ENCODE results near the gene CDKN2AIPNL.

DNA sequence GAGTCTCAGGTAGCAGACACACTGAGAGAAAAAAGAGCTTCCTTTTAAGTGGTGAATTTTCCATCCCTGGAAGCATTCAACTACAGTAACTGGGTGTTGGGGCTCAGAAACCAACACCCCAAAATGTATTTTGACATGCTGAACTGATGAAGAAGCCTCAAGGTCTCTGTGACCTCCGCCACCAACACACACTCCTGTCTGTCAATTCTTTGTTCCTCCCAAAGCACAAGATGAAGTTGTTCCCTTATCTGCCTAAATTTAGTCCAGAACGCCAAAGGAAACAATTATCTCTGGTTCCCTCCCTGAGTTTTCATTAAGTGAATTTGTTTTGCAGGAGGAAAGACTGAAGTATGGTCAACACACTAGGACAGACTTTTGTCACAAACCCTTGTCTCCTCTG lies 1.4 kb upstream of the CDKN2AIPNL start:
- TF ChIP-seq EZH2 (IDR thresholded peaks at IDR 0.05; ENCODE audit: borderline replicate concordance, low read depth, low read length, severe bottlenecking) (no peak), CTCF (IDR thresholded peaks at IDR 0.05; ENCODE audit: borderline replicate concordance, extremely low read depth, low read length, poor library complexity, severe bottlenecking) (no peak)

All from DND-41 (cell line).